HepG2 (cell line): ENCODE results near the gene LTBR. TPM values are rescaled to one million over a fixed set of nuclear protein-coding genes. Genes with fewer than 3 reads are reported as not detected.

Experiments
- AKAP8 ChIP-seq: sonication (generic); formaldehyde crosslinking; IDR thresholded peaks from 2 replicates; pipeline ENCODE4 v1.5.1; 2020; ENCODE audit warnings: mild to moderate bottlenecking, missing genetic modification reagents
- ARID2 ChIP-seq: sonication (generic); formaldehyde crosslinking; IDR thresholded peaks from 2 replicates; pipeline ENCODE4 v1.8.1; 2022; ENCODE audit warnings: mild to moderate bottlenecking, missing genetic modification reagents, borderline replicate concordance
- BHLHE40 ChIP-seq: IDR thresholded peaks from 2 replicates; pipeline ENCODE4 v1.6.1; 2011; ENCODE audit warnings: low read length, improper control_type of control experiment
- CHCHD3 ChIP-seq: sonication (generic); formaldehyde crosslinking; IDR thresholded peaks from 2 replicates; pipeline ENCODE4 v1.8.0; 2022; ENCODE audit warnings: mild to moderate bottlenecking, missing genetic modification reagents, moderate library complexity
- FOXC1 ChIP-seq: sonication (generic); formaldehyde crosslinking; IDR thresholded peaks from 2 replicates; pipeline ENCODE4 v1.8.0; 2022; ENCODE audit warnings: mild to moderate bottlenecking, missing genetic modification reagents, borderline replicate concordance
- GPBP1L1 ChIP-seq: sonication (generic); formaldehyde crosslinking; IDR thresholded peaks from 2 replicates; pipeline ENCODE4 v1.5.0; 2020; ENCODE audit warnings: mild to moderate bottlenecking, missing genetic modification reagents
- IKZF1 ChIP-seq: fragments of 450-650 bp; IDR thresholded peaks from 2 replicates; pipeline ENCODE4 v1.7.1; 2016
- KDM2A ChIP-seq: sonication (generic); formaldehyde crosslinking; IDR thresholded peaks from 2 replicates; pipeline ENCODE4 v1.4.0; 2020; ENCODE audit warnings: low read depth, missing genetic modification reagents, borderline replicate concordance
- KMT2A ChIP-seq: sonication (generic); formaldehyde crosslinking; IDR thresholded peaks from 2 replicates; pipeline ENCODE4 v1.4.0; 2020; ENCODE audit warnings: missing genetic modification reagents
- MAZ ChIP-seq, 2 experiments: sonication (generic) in 1 of 2; formaldehyde crosslinking in 1 of 2; IDR thresholded peaks; 2 replicates each; pipeline versions ENCODE4 v1.5.0 to v1.6.1; 2012 to 2020; ENCODE audit warnings: low read depth in 2 of 2, mild to moderate bottlenecking in 2 of 2, borderline replicate concordance in 1 of 2, improper control_type of control experiment in 1 of 2, low read length in 1 of 2, missing genetic modification reagents in 1 of 2, moderate library complexity in 1 of 2
- MXI1 ChIP-seq: IDR thresholded peaks from 3 replicates; pipeline ENCODE4 v1.6.1; 2012; ENCODE audit warnings: low read depth, low read length, inconsistent platforms, borderline replicate concordance
- NRL ChIP-seq: sonication (generic); formaldehyde crosslinking; IDR thresholded peaks from 2 replicates; pipeline ENCODE4 v1.5.0; 2020; ENCODE audit warnings: missing genetic modification reagents, mild to moderate bottlenecking, moderate library complexity, borderline replicate concordance
- PRDM15 ChIP-seq: sonication (generic); formaldehyde crosslinking; IDR thresholded peaks from 2 replicates; pipeline ENCODE4 v1.4.0; 2020; ENCODE audit warnings: missing genetic modification reagents
- TOPORS ChIP-seq: sonication (generic); formaldehyde crosslinking; IDR thresholded peaks from 2 replicates; pipeline ENCODE4 v1.8.0; 2023; ENCODE audit warnings: mild to moderate bottlenecking, missing genetic modification reagents
- ZFP62 ChIP-seq: sonication (generic); formaldehyde crosslinking; IDR thresholded peaks from 2 replicates; pipeline ENCODE4 v1.4.0; 2020; ENCODE audit warnings: missing genetic modification reagents
- ZFY ChIP-seq: sonication (generic); formaldehyde crosslinking; IDR thresholded peaks from 2 replicates; pipeline ENCODE4 v1.4.0; 2020; ENCODE audit warnings: missing genetic modification reagents
- ZNF180 ChIP-seq: sonication (generic); formaldehyde crosslinking; IDR thresholded peaks from 2 replicates; pipeline ENCODE4 v1.4.0; 2020; ENCODE audit warnings: low read depth, missing genetic modification reagents, borderline replicate concordance
- ZNF3 ChIP-seq: IDR thresholded peaks from 2 replicates; pipeline ENCODE4 v1.7.0; 2017; ENCODE audit warnings: inconsistent platforms
- ZNF468 ChIP-seq: sonication (generic); formaldehyde crosslinking; IDR thresholded peaks from 2 replicates; pipeline ENCODE4 v1.8.0; 2022; ENCODE audit warnings: mild to moderate bottlenecking, moderate library complexity, missing genetic modification reagents
- ZNF772 ChIP-seq: sonication (generic); formaldehyde crosslinking; IDR thresholded peaks from 2 replicates; pipeline ENCODE4 v1.5.0; 2020; ENCODE audit warnings: mild to moderate bottlenecking, missing genetic modification reagents
- polyA plus RNA-seq, 8 experiments: library from polyadenylated mRNA; depleted of rRNA in 3 of 8; stranded (reverse) in 7 of 8; unstranded in 1 of 8; fragments of >200 nt; fragmentation: Illumina TruSeq in 4 of 8; extraction: Trizol in 4 of 8; gene quantifications; 2 replicates each; pipeline versions ENCODE4 v1.2.1 to v1.2.3, GENCODE V29; 2011 to 2016; ENCODE audit warnings: low read depth in 4 of 8, missing spikeins in 1 of 8, mixed read lengths in 1 of 8; ENCODE audit not compliant: insufficient read depth in 1 of 8
- total RNA-seq, 5 experiments: library from RNA; depleted of rRNA; stranded (reverse); fragments of >200 nt; fragmentation: Illumina TruSeq; extraction: Trizol; gene quantifications; 2 replicates each; pipeline ENCODE4 v1.2.3, GENCODE V29; 2016; ENCODE audit warnings: low read depth in 1 of 5
- TF ChIP-seq, protein P1 (sequence below): fragments of 450-650 bp; IDR thresholded peaks from 2 replicates; pipeline ENCODE4 v1.6.1; 2017
- TF ChIP-seq, protein P2 (sequence below): sonication (generic); formaldehyde crosslinking; IDR thresholded peaks from 2 replicates; pipeline ENCODE4 v1.4.0; 2020; ENCODE audit warnings: mild to moderate bottlenecking, missing genetic modification reagents

LTBR gene
- total and polyA plus RNA-seq, 2 of the 13 experiments (the other 11 are each of a cell fraction or from before 2014, with no cell fraction given): 31.4 to 34.8 TPM

- TF ChIP-seq, protein P1, sequence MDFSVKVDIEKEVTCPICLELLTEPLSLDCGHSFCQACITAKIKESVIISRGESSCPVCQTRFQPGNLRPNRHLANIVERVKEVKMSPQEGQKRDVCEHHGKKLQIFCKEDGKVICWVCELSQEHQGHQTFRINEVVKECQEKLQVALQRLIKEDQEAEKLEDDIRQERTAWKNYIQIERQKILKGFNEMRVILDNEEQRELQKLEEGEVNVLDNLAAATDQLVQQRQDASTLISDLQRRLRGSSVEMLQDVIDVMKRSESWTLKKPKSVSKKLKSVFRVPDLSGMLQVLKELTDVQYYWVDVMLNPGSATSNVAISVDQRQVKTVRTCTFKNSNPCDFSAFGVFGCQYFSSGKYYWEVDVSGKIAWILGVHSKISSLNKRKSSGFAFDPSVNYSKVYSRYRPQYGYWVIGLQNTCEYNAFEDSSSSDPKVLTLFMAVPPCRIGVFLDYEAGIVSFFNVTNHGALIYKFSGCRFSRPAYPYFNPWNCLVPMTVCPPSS: no peak
- TF ChIP-seq KDM2A (CRISPR knock-in tag) (no peak), ARID2 (CRISPR knock-in tag) (no peak), FOXC1 (no peak), ZNF180 (CRISPR knock-in tag) (0 out of 2 replicates have a peak, but pooled peaks have one; percentile 41), KMT2A (CRISPR knock-in tag) (no peak), ZFP62 (CRISPR knock-in tag) (no peak), IKZF1 (no peak), PRDM15 (CRISPR knock-in tag) (no peak), ZNF3 (CRISPR knock-in tag) (no peak), TOPORS (no peak), ZFY (CRISPR knock-in tag) (no peak), NRL (CRISPR knock-in tag) (no peak; the same call in 1 of the 2 replicates), CHCHD3 (CRISPR knock-in tag) (no peak), ZNF468 (CRISPR knock-in tag) (0 out of 2 replicates have a peak, but pooled peaks have one; percentile 16), GPBP1L1 (CRISPR knock-in tag) (no peak), MAZ (IDR thresholded peaks at IDR 0.05; ENCODE audit: borderline replicate concordance, low read depth, low read length) (no peak), MAZ (CRISPR knock-in tag; IDR thresholded peaks at IDR 0.05; ENCODE audit: low read depth) (no peak), AKAP8 (no peak), ZNF772 (CRISPR knock-in tag) (no peak), MXI1 (no peak), BHLHE40 (no peak)
- TF ChIP-seq, protein P2, sequence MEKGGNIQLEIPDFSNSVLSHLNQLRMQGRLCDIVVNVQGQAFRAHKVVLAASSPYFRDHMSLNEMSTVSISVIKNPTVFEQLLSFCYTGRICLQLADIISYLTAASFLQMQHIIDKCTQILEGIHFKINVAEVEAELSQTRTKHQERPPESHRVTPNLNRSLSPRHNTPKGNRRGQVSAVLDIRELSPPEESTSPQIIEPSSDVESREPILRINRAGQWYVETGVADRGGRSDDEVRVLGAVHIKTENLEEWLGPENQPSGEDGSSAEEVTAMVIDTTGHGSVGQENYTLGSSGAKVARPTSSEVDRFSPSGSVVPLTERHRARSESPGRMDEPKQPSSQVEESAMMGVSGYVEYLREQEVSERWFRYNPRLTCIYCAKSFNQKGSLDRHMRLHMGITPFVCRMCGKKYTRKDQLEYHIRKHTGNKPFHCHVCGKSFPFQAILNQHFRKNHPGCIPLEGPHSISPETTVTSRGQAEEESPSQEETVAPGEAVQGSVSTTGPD: 0 out of 2 replicates have a peak, but pooled peaks have one; percentile 29
These were observed 806 bp downstream of the LTBR start (continued) for GRCh38 chr12:6384499-6385436.
